ENCODE measurements around the gene OXTR. TPM values are rescaled to one million over a fixed set of nuclear protein-coding genes. Genes with fewer than 3 reads are reported as not detected.

Gene OXTR
- total and polyA plus RNA-seq, 2 experiments from 2014 or later, result 0.97 to 1.9 TPM

DNA sequence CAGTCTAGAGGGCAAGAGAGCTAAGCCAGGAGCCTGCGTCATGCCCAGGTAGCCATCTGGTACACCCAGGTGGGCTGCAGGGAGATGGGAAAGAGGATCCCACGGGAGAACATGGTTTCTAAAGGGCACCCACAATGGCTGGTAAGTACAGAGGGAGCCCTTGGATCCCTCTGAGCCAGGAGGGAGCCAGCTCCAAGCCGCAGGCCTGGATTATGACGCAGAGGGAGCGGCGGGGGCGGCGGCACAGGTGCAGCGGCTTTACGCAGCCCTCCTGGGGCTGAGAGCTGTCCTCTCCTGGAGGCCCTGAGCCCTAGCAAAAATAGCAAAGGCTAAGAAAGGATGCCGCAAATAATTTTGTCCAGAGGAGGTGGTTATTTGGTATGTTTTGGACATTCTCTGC is 33.0 kb downstream of the OXTR start:
- Histone ChIP-seq H3K9me3 (ENCODE audit: low read depth) (no peaks in the 10 kb centered on the region), H3K9me2 (replicated peaks; ENCODE audit: insufficient read depth) (no peaks in the 10 kb centered on the region), H3K27ac (no peak overlapping the region), H2AFZ (no peak overlapping the region), H3K36me3 (replicated peaks; ENCODE audit: insufficient read depth, low read depth) (no peaks in the 10 kb centered on the region), H3K4me2 (no peak overlapping the region), H3K27me3 (no peaks in the 10 kb centered on the region), H3K4me1 (ENCODE audit: insufficient read depth) (peaks cover 11% of the 10 kb centered on the region), H3K79me2 (no peaks in the 10 kb centered on the region), H3K4me3 (no peak overlapping the region), H4K20me1 (ENCODE audit: insufficient read depth, poor library complexity, severe bottlenecking) (no peaks in the 10 kb centered on the region)
- TF ChIP-seq, protein P1, sequence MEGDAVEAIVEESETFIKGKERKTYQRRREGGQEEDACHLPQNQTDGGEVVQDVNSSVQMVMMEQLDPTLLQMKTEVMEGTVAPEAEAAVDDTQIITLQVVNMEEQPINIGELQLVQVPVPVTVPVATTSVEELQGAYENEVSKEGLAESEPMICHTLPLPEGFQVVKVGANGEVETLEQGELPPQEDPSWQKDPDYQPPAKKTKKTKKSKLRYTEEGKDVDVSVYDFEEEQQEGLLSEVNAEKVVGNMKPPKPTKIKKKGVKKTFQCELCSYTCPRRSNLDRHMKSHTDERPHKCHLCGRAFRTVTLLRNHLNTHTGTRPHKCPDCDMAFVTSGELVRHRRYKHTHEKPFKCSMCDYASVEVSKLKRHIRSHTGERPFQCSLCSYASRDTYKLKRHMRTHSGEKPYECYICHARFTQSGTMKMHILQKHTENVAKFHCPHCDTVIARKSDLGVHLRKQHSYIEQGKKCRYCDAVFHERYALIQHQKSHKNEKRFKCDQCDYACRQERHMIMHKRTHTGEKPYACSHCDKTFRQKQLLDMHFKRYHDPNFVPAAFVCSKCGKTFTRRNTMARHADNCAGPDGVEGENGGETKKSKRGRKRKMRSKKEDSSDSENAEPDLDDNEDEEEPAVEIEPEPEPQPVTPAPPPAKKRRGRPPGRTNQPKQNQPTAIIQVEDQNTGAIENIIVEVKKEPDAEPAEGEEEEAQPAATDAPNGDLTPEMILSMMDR (IDR thresholded peaks at IDR 0.05; ENCODE audit: poor library complexity), result no peak
- DNase-seq (ENCODE audit: low spot score), result no peak
- WGBS (ENCODE audit: low lambda C conversion rate, missing lambda C conversion rate), result 88% methylated on average over 11 of the region's 11 CpGs

DNA sequence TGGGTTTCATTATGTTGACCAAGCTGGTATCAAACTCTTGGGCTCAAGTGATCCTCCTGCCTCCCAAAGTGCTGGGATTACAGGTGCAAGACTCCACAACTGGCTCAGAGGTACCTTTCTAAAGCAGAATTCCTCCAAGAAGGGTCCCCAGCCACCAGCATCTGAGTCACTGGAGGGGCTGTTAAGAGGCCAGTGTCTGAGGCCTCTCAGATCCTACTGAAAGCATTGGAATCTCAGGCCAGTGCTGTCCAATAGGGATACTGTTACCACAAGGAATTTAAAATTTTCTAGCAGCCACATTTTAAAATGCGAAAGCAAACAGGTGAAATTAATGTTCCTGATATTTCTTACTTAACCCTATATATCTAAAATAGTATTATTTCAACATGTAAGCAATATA is 34.5 kb downstream of the OXTR start:
- Histone ChIP-seq H3K9me3 (ENCODE audit: low read depth) (no peaks in the 10 kb centered on the region), H3K36me3 (replicated peaks; ENCODE audit: insufficient read depth, low read depth) (no peaks in the 10 kb centered on the region), H3K9me2 (replicated peaks; ENCODE audit: insufficient read depth) (no peaks in the 10 kb centered on the region), H3K4me3 (no peak overlapping the region), H3K4me1 (ENCODE audit: insufficient read depth) (peaks cover 3% of the 10 kb centered on the region), H4K20me1 (ENCODE audit: insufficient read depth, poor library complexity, severe bottlenecking) (no peaks in the 10 kb centered on the region), H3K27me3 (no peaks in the 10 kb centered on the region), H3K79me2 (no peaks in the 10 kb centered on the region), H3K4me2 (no peak overlapping the region), H2AFZ (no peak overlapping the region), H3K27ac (no peak overlapping the region)
- DNase-seq (ENCODE audit: low spot score), result no peak
- 100% methylated on average over 1 of the region's 1 CpG for WGBS (ENCODE audit: low lambda C conversion rate, missing lambda C conversion rate)
- TF ChIP-seq EZH2 (IDR thresholded peaks at IDR 0.05; ENCODE audit: borderline replicate concordance), result no peak
- TF ChIP-seq, protein P1 (IDR thresholded peaks at IDR 0.05; ENCODE audit: poor library complexity), result no peak
- TF ChIP-seq EZH2phosphoT487 (IDR thresholded peaks at IDR 0.05; ENCODE audit: low read depth, severe bottlenecking, unreplicated experiment), result no peak

DNA sequence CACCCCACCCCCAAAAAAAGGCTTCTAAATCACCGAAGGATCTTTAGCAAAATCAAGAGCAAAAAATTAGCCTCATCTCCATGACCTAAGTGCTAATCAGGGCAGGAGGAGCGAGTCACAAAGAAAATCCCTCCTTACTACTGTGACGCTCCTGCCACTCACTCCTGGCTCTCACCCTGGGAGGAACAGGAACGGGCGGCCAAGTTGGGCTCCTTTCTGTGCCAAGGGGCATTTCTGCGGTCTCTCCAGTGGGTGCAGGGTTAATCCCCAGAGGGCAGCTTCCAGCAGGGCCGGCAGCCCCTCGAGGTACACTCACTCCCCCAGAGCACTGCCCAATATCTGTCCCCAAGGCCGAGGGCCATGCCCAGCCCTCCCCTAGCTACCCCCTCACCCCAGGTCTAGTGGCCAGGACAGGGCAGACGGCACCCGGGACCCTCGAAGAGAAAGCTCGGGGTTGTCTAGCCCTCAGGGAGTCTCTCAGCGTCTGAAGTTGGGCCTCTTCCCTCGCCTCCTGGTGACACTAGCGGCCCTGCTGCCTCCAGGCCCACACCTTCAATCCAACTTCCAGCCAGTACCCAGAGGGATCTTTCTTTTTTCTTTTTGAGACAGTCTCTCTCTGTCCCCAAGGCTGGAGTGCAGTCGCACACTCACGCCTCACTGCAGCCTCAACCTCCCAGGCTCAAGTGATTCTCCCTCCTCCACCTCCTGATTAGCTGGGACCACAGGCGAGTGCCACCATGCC is 35.1 kb downstream of the OXTR start:
- Histone ChIP-seq H3K79me2 (no peaks in the 10 kb centered on the region), H3K4me1 (ENCODE audit: insufficient read depth) (peaks cover 3% of the 10 kb centered on the region), H4K20me1 (ENCODE audit: insufficient read depth, poor library complexity, severe bottlenecking) (no peaks in the 10 kb centered on the region), H3K4me2 (no peak overlapping the region), H2AFZ (no peak overlapping the region), H3K27me3 (no peaks in the 10 kb centered on the region), H3K9me2 (replicated peaks; ENCODE audit: insufficient read depth) (no peaks in the 10 kb centered on the region), H3K27ac (no peak overlapping the region), H3K36me3 (replicated peaks; ENCODE audit: insufficient read depth, low read depth) (no peaks in the 10 kb centered on the region), H3K9me3 (ENCODE audit: low read depth) (no peaks in the 10 kb centered on the region), H3K4me3 (no peak overlapping the region)
- 92% methylated on average over 15 of the region's 19 CpGs for WGBS (ENCODE audit: low lambda C conversion rate, missing lambda C conversion rate)
- TF ChIP-seq EZH2phosphoT487 (IDR thresholded peaks at IDR 0.05; ENCODE audit: low read depth, severe bottlenecking, unreplicated experiment) (no peak), EZH2 (IDR thresholded peaks at IDR 0.05; ENCODE audit: borderline replicate concordance) (no peak)
- TF ChIP-seq, protein P1 (IDR thresholded peaks at IDR 0.05; ENCODE audit: poor library complexity), result no peak
- DNase-seq (ENCODE audit: low spot score), result no peak

Measured in hepatocyte (in vitro differentiated cells).